AG04450 (cell line): ENCODE data around the gene CCNB1IP1. TPM values are rescaled to one million over a fixed set of nuclear protein-coding genes. Genes with fewer than 3 reads are reported as not detected.
"Not testable (repeated sequence)": the region's sequence is repeated elsewhere in the genome, so short reads cannot be mapped to it uniquely, and the experiment has no call there.

Experiments used
- CTCF ChIA-PET: fragments of 300-600, 350-600 bp; formaldehyde crosslinking; extraction: SDS; loops from one replicate; lab custom pipeline; 2022; ENCODE audit warnings: antibody characterized with exemption, inconsistent platforms; lab: Charles Lee
- POLR2A ChIA-PET: fragments of 350-600 bp; formaldehyde crosslinking; extraction: SDS; loops from one replicate; lab custom pipeline; 2021; ENCODE audit warnings: antibody characterized with exemption, inconsistent platforms; lab: Yijun Ruan, JAX
- DNase-seq: peaks from one replicate; pipeline ENCODE4 v3.0.0-alpha.2; 2011; ENCODE audit warnings: low read depth, low spot score
- H3K27ac ChIP-seq: one replicate; pipeline ENCODE4 v1.5.1; 2012; ENCODE audit warnings: low read depth, low read length, control low read depth
- H3K27me3 ChIP-seq: one replicate; pipeline ENCODE4 v1.6.0; 2012; ENCODE audit warnings: low read length; ENCODE audit not compliant: control insufficient read depth, insufficient read depth
- H3K4me3 ChIP-seq: 2 replicates; pipeline ENCODE4 v1.5.1; 2011; ENCODE audit warnings: mild to moderate bottlenecking, low read depth, low read length, control low read depth
- H3K9me3 ChIP-seq: 2 replicates; pipeline ENCODE4 v1.5.1; 2012; ENCODE audit warnings: low read length; ENCODE audit not compliant: control insufficient read depth, insufficient read depth
- polyA plus RNA-seq: library from polyadenylated mRNA; depleted of rRNA; stranded (reverse); fragments of >200 nt; gene quantifications from 2 replicates; pipeline ENCODE4 v1.2.3, GENCODE V29; 2011; rRNA removed
- small RNA-seq: library from RNA; depleted of rRNA; stranded (forward); fragments of <200 nt; gene quantifications from one replicate; pipeline ENCODE3, GENCODE V24; 2012; ENCODE audit warnings: low read depth; ENCODE audit not compliant: insufficient read length
- TF ChIP-seq, protein P1 (sequence below): IDR thresholded peaks from 2 replicates; pipeline ENCODE4 v1.5.1; 2011; ENCODE audit warnings: low read depth, low read length, control low read depth, inconsistent platforms

CCNB1IP1 gene
- polyA plus RNA-seq, 1 experiment: 69.2 TPM

GRCh38 chr14:20278414-20278813, 54.7 kb downstream of the CCNB1IP1 start:
- ChIA-PET POLR2A (no interaction called here), CTCF (no interaction called here)
- TF ChIP-seq, protein P1, sequence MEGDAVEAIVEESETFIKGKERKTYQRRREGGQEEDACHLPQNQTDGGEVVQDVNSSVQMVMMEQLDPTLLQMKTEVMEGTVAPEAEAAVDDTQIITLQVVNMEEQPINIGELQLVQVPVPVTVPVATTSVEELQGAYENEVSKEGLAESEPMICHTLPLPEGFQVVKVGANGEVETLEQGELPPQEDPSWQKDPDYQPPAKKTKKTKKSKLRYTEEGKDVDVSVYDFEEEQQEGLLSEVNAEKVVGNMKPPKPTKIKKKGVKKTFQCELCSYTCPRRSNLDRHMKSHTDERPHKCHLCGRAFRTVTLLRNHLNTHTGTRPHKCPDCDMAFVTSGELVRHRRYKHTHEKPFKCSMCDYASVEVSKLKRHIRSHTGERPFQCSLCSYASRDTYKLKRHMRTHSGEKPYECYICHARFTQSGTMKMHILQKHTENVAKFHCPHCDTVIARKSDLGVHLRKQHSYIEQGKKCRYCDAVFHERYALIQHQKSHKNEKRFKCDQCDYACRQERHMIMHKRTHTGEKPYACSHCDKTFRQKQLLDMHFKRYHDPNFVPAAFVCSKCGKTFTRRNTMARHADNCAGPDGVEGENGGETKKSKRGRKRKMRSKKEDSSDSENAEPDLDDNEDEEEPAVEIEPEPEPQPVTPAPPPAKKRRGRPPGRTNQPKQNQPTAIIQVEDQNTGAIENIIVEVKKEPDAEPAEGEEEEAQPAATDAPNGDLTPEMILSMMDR: no peak
- H3K4me3 ChIP-seq: no peak overlapping the region
- no peak for DNase-seq
- H3K9me3 ChIP-seq: no peaks in the 10 kb centered on the region
- H3K27ac ChIP-seq: no peak overlapping the region
- no peaks in the 10 kb centered on the region for H3K27me3 ChIP-seq

GRCh38 chr14:20277409-20277808, 55.7 kb downstream of the CCNB1IP1 start:
- TF ChIP-seq, protein P1: no peak
- no peaks in the 10 kb centered on the region for H3K9me3 ChIP-seq
- no peaks in the 10 kb centered on the region for H3K27me3 ChIP-seq
- DNase-seq: no peak
- POLR2A ChIA-PET: no interaction called here
- no peak overlapping the region for H3K27ac ChIP-seq
- no peak overlapping the region for H3K4me3 ChIP-seq
- CTCF ChIA-PET: no interaction called here

DNA sequence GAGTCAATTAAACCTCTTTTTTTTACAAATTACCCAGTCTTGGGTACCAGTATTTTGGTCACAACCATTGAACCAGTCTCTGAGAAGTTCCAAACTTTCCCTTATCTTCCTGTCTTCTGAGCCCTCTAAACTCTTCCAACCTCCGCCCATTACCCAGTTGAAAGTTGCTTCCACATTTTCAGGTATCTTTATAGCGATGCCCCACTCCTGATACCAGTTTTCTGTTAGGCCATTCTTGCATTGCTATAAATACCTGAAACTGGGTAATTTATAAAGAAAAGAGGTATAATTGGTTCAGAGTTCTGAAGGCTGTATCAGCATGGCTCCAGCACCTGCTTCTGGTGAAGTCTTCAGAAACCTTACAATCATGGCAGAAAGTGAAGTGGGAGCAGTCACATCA, 59.0 kb downstream of the CCNB1IP1 start:
- ChIA-PET POLR2A (no interaction called here), CTCF (no interaction called here)
- TF ChIP-seq, protein P1: no peak
- Histone ChIP-seq H3K9me3 (no peaks in the 10 kb centered on the region), H3K27ac (no peak overlapping the region), H3K27me3 (no peaks in the 10 kb centered on the region), H3K4me3 (no peak overlapping the region)
- DNase-seq: no peak

DNA sequence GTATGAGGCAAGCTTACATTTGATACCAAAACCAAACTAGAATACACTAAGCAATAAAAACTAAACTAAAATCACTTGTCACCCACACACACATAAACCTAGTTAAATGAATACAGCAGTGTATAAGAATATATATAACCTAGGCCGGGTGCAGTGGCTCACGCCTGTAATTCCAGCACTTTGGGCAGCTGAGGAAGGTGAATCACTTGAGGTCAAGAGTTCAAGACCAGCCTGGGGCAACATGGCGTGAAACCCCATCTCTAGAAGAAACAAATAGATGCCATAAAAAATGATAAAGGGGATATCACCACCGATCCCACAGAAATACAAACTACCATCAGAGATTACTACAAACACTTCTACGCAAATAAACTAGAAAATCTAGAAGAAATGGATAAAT, 68.7 kb downstream of the CCNB1IP1 start:
- CTCF ChIA-PET, H3K4me3 ChIP-seq, H3K9me3 ChIP-seq, H3K27me3 ChIP-seq, DNase-seq, H3K27ac ChIP-seq, POLR2A ChIA-PET: not testable (repeated sequence)

DNA sequence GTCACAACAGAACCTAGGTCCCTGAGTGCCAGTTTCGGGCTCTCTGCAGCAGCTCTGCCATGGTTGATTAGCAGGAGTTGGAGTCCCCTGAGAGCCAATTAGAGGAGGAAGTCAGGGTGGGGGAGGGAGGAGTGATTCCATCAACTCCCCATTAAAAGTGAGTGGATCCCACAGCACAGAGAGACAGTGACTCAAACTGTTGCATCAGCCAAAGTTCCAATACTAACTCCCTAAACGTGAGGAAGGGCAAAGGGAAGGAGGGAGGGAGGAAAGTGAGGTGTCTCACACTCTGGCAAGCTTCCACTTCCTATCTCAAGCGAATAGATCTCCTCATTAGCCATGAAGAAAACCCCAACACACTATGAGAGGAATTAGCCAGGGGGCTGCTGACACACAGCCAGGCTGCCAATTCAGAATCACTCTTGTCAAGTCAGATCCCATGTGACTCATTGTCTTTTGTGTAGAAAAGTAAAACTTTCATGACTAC, 70.4 kb downstream of the CCNB1IP1 start:
- TF ChIP-seq, protein P1: no peak
- no peaks in the 10 kb centered on the region for H3K27me3 ChIP-seq
- ChIA-PET POLR2A (no interaction called here), CTCF (no interaction called here)
- H3K4me3 ChIP-seq: no peak overlapping the region
- no peaks in the 10 kb centered on the region for H3K9me3 ChIP-seq
- no peak for DNase-seq
- no peak overlapping the region for H3K27ac ChIP-seq

Small RNA genes lying within 50 kb of the gene (small RNA-seq; reads per million reads assigned to genes)
- gene SNORA79B (not detected), gene SNORD126 (39.3 reads per million, percentile 84 among the genes with 10 or more reads in this experiment)

Other genes starting within 250 kb of the CCNB1IP1 start
- not detected in 2 replicates for gene OR4K17, start 222.5 kb downstream of the CCNB1IP1 start, polyA plus RNA-seq
- not detected in 2 replicates for gene OR4N5, start 194.5 kb downstream of the CCNB1IP1 start, polyA plus RNA-seq
- gene OR11G2, start 142.4 kb downstream of the CCNB1IP1 start, polyA plus RNA-seq: not detected in 2 replicates
- gene OR11H6, start 109.6 kb downstream of the CCNB1IP1 start, polyA plus RNA-seq: not detected in 2 replicates
- not detected in 2 replicates for gene OR11H7, start 104.3 kb downstream of the CCNB1IP1 start, polyA plus RNA-seq
- gene OR11H4, start 94.0 kb downstream of the CCNB1IP1 start, polyA plus RNA-seq: not detected in 2 replicates
- 20.0 and 23.5 TPM in 2 replicates for gene TTC5, start 27.3 kb downstream of the CCNB1IP1 start, polyA plus RNA-seq
- 11.8 and 12.3 TPM in 2 replicates for gene PARP2, start 10.4 kb upstream of the CCNB1IP1 start, polyA plus RNA-seq
- gene TEP1, start 80.2 kb upstream of the CCNB1IP1 start, polyA plus RNA-seq: 18.6 and 18.8 TPM in 2 replicates
- gene KLHL33, start 102.9 kb upstream of the CCNB1IP1 start, polyA plus RNA-seq: 0.06 and 0.09 TPM in 2 replicates
- 23.6 and 29.2 TPM in 2 replicates for gene OSGEP, start 121.5 kb upstream of the CCNB1IP1 start, polyA plus RNA-seq
- gene APEX1, start 121.9 kb upstream of the CCNB1IP1 start, polyA plus RNA-seq: 240 and 274 TPM in 2 replicates
- 24.5 and 29.9 TPM in 2 replicates for gene PIP4P1, start 128.2 kb upstream of the CCNB1IP1 start, polyA plus RNA-seq
- gene PNP, start 136.1 kb upstream of the CCNB1IP1 start, polyA plus RNA-seq: 23.1 and 25.3 TPM in 2 replicates
- not detected in 2 replicates for gene RNASE10, start 172.3 kb upstream of the CCNB1IP1 start, polyA plus RNA-seq
- not detected in 2 replicates for gene RNASE9, start 227.8 kb upstream of the CCNB1IP1 start, polyA plus RNA-seq